IPS-NIHi11 (cell line): ENCODE data around the gene TSGA10IP.

Experiments
- DNase-seq: peaks from one replicate; pipeline ENCODE4 v3.0.0; 2012; ENCODE audit warnings: mixed read lengths, low spot score

Gene TSGA10IP

DNA sequence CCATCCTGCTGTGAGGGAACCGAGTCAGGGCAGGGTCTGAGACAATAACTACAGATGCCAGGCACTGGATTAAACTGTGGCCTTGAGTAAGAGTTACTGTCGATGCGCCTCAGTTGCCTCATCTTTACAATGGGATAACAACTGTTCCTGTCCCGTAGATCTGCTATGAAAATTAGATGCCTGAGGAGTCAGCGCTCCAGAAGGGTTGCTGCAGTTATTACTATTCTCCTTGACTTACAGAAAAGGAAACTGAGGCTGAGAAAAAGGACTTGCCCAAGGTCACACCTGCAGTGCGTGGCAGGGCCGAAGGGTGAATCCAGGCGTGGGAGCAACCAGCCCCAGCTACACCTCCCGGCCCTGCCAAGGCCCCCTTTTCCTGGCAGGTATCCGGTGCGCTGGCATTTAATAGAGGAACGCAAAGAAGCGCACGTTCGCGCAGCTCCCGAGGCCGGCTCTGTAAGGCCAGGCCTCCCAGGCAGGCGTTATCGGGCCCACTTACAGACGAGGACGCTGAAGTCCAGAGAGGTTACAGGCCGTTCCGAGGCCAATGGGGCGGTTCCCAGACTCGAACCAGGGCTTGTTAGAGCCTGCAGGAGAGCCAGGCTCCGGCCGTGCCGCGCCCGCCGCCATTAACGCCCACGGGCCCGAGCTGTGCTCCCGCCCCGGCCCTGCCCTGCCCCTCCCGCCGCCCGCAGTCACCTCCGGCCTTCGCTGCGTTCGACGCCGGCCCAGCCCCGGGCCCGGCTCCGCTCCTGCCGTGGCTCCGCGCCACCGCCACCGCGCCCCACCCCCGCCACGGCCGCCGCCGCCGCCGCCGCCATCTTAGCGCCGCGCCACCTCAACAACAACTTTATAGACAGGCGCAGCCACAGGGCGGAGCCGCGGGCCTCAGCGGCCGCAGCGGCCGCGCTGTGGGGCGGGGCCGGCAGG, 26.8 kb upstream of the TSGA10IP start, which contains the start of gene C11orf68:
Gene C11orf68, minus strand, starts transcription at position 852 of the 930 bp plus-strand sequence. Its CDS starts 31 bp downstream, at position 821.
- no peak for DNase-seq

DNA sequence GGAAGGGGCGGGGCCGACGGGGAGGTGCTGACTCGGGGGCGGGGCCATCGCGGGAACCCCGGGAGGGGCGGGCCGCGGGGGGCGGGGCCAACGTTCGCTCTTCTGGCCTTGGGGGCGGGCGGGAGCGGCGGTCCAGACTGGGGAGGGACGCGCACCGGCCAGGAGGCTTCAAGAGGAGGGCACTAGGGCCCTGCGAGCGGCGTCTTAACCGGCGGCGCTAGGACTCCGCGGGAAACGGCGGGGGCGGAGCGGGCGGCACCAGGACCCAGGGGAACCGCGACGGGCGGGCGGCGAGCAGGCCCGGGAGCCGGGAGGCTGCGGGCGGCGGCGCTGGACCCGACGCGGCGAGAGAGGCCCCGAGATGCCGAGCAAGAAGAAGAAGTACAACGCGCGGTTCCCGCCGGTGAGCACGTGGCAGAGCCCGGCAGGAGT, 26.1 kb upstream of the TSGA10IP start, which contains the start of gene DRAP1:
Gene DRAP1, plus strand, starts transcription at position 286 of the 432 bp plus-strand sequence. Its CDS starts 76 bp downstream, at position 362.
- DNase-seq: peak; percentile 99

DNA sequence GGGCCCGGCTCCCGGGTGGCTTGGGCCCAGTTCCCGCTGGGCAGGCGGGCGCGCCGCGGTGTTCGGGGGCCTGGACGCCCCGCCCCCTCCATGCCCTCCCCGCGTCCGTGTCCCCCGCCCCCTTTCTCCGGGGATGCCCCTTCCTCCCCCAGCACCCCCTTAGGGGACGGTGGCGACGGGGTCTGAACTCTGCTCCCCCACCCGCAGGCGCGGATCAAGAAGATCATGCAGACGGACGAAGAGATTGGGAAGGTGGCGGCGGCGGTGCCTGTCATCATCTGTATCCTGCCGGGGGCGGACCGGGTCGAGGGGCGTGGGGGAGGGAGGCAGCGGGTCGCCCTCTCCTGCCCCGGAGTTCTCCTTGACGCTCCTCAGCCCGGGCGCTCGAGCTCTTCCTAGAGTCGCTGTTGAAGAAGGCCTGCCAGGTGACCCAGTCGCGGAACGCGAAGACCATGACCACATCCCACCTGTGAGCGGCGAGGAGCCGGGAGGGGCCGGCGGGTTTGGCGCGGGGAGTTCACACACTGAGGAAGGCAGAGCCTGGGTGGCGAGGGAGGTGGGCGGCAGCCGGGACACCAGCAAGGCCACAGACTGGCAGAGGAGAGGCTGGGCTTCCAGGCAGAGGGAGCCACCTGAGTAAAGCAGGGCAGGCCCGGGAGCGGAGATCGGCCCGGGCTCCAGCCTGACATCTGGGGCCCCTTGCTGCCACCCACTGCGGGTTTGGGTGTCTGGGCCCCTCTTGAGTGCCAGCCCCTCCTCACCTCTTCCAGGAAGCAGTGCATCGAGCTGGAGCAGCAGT, 25.5 kb upstream of the TSGA10IP start:
- DNase-seq: peak; percentile 76

DNA sequence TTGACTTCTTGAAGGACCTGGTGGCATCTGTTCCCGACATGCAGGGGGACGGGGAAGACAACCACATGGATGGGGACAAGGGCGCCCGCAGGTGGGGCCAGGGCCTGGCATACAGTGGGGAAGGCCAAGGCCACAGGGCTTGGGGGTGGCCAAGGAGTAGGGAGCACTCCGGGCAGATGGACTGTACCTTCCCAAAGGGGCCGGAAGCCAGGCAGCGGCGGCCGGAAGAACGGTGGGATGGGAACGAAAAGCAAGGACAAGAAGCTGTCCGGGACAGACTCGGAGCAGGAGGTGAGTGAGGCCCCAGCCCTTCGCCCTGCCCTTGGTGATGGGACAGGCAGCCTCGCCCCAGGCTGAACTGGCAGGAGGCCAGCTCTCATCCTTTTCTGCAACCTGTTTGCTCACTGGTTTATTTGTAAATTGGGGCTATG, 24.9 kb upstream of the TSGA10IP start:
- DNase-seq: no peak

DNA sequence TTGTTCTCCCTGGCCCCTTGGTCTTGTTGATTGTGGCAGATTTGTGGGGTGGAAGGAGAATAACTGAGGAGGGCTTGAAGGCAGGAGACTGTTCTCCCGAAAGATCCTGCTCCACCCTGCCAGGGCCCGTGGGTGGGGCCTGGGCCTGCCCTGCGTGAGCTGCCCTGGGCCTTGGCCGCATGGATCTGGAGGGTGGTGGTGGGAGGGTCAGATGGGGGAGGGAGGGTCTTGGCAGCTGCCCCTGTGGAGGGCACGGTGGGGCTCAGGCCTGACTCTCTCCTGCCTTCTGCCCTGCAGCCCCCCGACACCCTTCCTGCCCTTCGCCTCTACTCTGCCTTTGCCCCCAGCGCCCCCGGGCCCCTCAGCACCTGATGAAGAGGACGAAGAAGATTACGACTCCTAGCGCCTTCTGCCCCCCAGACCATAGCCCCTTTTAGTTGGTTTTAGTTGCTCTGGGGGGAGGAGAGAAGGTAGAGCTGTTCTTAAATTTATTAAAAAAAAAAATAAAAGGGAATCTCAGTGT, 24.2 kb upstream of the TSGA10IP start:
- DNase-seq: no peak

DNA sequence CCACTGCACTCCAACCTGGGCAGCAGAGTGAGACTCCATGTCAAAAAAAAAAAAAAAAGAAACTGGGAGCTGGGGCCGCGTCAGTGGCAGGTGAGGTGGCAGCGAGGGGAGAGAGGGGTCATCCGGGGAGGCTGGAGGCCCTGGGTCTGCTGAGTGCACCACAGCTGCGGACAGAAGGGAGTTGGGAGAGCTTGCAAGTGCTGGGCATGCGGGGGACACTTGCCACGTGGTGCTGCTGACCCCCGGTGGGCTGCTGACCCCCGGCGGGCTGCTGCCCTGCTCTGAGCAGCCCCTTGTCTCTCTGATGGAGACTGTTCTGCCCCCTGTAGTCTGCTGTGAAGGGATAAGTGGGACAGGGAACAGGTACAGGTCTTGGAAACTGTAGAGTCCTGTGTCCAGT, 23.4 kb upstream of the TSGA10IP start:
- no peak for DNase-seq

DNA sequence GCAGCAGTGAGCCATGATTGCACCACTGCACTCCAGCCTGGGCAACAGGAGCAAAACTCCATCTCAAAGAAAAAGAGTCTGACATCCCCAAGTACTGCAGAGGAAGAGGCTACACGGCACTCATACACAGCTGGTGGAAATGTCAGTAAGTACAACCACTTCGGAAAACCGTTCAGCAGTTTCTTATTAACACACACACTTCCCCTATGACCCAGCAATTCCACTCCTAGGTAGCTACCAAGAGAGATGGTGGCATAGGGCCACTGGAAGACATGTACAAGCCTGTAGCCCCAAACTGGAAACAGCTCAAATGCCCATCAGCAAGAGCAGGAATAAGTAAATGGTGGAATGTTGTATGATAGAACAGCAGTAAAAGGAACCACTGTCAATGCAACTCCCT, 22.7 kb upstream of the TSGA10IP start:
- DNase-seq: no peak

DNA sequence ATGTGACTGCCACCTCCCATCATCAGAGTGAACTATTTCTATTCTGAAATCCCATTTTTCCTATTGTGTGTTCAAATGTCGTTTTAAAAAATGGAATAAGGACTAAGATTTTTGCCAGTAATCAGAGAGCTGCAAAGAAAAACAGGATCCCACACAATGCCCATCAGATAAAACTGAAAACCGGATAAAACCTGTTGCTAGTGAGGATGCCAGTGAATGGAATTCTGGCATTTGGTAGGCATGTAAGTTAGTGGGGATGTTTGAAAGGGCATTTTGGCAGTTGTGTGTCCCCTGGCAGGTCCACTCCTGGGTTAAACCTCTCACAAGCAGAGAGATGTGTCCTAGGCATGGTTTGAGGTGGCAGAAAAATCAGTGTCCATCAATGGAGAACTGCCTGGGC, 19.9 kb upstream of the TSGA10IP start:
- DNase-seq: no peak

DNA sequence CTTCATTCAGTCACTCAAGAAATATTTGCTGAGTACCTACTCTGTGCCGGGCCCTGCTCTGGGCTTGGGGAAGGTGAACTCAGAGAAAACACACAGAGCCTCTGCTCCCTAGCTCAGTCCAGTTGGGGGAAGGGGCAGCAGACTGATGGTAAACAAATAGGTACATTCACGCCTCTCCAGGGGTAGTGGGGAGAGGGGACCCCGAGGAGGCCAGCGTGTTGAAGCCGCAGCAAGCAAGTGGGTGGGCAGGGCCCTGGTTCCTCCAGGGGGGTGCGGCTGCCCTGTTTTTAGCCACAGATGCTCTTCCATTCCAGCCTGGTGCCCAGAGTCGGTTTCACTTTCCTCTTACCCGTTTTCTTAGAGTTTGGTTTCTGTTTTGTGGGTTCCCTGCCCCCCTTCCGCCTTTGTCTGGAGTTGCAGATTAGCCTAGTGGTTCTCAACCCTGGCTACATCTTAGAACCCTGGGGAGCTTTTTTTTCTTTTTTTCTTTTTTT, 17.3 kb upstream of the TSGA10IP start:
- DNase-seq: no peak

DNA sequence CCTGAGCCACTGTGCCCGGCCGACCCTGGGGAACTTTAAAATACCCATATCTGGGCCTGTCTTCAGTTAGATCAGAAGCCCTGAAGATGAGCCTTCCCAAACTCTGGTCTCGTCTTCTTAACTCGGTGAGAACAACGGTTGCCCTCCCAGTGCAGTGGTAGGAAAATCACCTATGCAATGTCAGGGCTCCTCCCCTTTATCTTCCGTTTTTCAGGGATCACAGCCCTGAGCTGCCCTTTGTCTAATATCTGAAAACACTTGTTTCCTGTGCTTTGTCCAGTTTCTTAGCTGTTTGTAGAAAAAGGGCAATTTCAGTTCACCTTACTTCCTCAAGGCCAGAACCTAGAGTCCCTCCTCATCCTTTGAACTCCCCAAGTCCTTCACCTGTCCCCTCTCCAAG, 16.6 kb upstream of the TSGA10IP start:
- DNase-seq: no peak

DNA sequence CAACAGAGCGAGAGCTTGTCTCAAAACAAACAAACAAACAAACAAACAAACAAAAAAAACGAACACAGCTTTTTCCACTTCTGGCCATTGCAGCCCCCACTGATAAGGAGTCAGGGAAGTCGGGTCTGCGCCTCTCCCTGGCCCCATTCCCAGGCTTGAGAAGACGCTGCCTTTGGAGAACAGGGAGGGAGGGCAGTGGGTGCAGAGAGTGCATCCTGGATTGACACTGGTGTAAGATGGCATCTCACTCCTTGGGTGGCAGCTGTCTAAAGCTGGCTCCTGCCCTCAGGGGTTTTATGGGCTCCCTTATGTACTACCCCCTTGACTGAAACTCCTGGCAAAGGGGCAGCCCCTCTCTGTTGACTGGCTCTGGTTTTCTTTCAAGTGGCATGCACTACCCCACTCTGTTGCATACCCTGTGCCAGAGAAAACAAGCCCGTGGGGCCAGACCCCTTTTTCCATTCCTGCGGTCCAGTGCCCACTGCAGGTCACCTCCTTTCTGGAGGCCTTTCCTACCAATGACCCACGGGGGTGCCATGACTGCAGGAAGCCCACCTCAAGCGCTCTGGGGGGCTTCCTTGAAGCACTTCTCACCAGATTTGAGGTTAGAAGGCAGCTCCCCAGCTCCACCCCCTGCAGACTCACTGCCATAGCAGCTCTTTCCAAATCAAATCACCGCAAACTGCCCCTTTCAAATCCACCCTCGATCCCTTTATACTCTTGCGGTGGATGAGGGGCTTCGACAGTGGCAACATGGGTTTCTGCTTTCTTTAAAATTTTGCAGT, 13.3 kb upstream of the TSGA10IP start:
- no peak for DNase-seq

DNA sequence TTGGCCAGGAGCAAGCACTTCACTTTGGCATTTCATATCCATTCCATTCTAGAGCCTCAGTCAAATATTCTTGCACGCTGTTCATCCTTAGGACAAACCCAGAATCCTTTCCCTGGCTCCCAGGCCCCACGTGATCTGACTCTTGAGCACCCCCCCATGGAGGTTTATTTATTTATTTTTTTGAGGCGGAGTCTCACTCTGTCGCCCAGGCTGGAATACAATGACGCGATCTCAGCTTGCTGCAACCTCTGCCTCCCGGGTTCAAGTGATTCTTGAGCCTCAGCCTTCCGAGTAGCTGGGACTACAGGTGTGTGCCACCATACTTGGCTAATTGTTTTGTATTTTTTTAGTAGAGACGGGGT, 12.7 kb upstream of the TSGA10IP start:
- DNase-seq: no peak

DNA sequence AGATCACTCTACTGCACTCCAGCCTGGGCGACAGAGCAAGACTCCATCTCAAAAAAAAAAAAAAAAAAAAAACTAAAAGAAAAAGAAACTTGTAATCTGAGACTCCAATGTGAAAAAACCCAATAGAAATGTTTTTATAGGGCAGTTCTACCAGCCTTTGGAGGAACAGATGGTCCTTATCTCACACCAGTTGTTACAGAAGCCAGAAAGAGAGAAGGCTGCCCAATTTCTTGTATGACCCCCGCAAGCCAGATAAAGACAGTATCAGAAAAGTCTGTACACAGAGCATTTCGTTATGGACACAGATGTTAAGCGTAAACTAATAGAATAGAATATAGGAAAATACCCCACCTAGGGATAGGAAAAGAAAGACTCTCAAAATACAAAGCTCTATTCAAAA, 11.3 kb upstream of the TSGA10IP start:
- no peak for DNase-seq

DNA sequence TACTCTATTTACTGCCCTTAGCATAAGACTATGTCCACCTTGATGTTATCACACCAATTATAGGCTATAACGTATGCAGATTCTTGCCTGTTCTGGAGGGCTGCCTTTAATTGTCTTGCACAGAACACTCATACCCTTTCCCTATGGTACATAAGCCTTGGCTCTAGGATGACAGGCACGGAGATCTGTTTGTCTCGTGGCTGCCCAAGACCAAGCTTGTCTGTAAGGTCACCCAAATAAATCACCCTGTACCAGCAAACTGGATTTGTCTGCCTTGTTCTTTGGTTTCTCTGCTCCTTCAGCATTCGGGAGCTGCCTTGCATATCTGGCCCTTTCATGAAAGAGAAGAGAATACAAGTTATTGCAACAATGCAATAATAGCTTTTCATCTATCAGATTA, 7.5 kb upstream of the TSGA10IP start:
- DNase-seq: no peak

DNA sequence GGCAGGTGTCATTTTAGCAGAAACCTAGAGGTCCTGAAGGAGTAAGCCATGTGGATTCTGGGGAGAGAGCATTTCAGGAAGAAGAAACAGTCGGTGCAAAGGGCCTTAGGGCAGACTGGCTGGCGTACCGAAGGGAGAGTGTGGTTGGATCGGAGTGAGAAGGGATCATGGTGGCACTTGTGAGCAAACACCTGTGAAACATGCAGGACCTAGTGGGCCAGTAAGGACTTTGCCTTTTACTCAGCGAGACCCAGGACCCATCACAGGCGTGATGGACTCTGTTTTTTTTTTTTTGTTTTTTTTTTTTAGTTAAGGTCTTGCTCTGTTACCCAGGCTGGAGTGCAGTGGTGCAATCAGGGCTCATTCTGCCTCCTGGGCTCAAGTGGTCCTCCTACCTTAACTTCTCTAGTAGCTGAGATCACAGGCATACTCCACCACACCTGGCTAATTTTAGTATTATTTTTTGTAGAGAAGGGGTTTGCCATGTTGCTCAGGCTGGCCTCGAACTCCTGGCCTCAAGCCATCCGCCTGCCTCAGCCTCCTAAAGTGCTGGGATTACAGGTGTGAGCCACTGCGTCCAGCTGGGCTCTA, 3.5 kb upstream of the TSGA10IP start:
- DNase-seq: no peak

DNA sequence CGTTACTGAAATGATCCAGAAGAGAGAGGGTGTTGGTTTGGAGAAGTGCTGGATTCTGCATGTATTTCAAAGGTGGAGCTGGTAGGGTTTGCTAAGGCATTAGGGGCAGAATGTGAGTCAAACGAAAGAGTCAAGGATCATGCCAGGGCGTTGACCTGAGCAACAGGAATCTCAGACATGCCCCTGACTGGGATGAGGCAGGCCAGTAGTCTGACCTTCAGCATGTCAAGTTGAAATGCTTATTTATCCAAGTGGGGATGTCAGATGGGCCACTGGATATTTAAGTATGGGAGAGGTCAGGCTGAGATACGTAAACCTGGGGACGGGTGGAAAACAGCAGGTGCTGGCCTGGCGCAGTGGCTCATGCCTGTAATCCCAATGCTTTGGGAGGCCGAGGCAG, 2.7 kb upstream of the TSGA10IP start:
- no peak for DNase-seq

DNA sequence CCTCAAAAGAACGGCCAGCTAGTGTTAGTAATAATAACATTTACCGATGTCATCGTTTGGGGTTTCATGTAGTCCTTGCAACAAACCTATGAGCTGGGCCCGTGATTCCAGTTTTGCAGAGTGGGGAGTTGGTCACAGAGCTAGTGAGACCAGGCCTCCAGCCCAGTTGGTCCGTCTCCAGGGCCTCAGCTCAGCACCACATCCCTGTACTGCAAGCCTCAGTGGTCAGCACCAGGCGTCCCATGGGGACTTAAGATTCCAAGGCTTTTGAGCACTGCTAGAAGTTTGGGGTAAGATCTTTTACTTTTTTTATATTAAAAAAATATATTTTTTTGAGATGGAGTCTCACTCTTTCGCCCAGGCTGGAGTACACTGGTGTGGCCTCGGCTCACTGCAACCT, 1.1 kb upstream of the TSGA10IP start:
- no peak for DNase-seq

DNA sequence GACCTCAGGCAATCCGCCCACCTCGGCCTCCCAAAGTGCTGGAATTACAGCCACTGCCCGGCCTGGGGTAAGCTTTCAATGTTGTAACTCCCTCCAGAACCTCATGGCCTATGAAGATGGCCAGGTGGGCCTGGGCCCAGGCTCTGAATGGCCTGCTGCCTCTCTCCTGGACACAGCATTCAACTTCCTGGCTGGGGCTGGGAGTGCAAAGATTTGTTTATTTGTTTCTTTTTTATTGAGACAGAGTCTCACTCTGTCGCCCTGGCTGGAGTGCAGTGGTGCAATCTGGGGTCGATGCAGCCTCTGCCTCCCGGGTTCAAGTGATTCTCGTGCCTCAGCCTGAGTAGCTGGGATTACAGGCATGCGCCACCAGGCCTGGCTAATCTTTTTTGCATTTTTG, 513 bp upstream of the TSGA10IP start:
- no peak for DNase-seq

DNA sequence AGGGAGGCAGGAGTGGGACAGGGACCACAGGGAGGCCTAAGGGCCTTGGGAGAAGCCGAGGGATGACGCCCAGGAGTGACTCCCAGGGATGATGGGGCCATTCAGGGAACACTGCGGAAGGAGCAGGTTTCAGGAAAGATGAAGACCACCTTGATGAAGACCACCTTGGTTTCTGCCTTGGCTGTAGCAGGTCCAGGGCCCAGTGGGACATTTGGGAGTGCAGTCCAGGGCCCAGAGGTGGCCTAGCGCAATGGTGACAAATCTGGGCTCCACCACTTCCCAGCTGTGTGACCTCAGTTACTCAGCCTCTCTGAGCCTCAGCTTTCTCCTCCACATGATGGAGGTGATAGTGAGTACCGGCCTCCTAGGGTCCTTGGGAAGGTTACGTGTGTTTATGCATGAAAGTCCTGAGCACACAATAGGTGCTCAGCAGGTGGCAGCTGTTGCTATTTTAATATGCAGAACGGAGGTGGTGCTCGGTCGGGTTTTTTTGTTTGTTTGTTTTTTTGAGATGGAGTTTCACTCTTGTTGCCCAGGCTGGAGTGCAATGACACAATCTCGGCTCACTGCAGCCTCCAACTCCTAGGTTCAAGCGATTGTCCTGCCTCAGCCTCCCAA, 770 bp downstream of the TSGA10IP start:
- DNase-seq: peak; percentile 47

DNA sequence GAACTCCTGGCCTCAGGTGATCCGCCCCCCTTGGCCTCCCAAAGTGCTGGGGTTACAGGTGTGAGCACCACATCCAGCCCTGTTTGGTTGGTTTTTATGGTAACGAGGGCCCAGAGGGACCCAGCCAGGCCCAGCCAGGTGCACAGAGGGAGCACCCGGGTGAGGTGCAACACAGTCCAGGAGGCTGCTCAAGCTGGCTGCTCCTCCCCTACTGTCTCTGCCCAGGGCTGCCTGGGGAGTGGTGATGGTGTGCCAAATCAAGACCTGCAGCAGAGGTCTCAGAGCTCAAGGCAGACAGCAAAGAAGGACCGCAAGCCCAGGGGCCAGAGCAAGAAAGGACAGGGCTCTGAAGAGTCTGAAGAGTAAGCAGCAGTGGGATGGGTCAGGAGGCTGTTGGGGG, 1.4 kb downstream of the TSGA10IP start:
- no peak for DNase-seq

DNA sequence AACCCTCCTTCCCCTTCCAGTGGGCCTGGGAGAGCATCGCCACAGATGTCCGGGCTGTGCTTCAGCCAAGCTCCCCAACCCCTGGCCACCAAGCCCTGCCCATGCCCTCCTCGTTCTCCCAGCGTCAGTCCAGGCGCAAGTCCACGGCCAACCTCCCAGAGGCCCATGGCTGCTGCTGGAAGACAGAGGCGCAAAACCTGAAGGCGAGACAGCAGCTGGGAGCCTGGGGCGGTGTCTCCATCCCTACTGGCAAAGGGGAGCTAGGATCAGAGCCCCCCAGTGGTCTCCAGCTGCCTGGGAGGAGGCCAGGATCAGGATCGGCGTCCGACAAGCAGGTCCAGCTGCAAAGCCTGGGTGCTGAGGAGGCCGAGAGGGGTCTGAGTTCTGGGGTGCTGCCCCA, 1.9 kb downstream of the TSGA10IP start:
- DNase-seq: peak; percentile 42
